GM19099 (cell line): ENCODE results near the gene RUNX3.

ENCODE experiments used
- POLR2A ChIP-seq: IDR thresholded peaks from 3 replicates; pipeline ENCODE4 v1.6.1; 2011; ENCODE audit warnings: low read depth; ENCODE audit not compliant: insufficient read length; ENCODE audit errors: extremely low read depth

RUNX3 gene

DNA sequence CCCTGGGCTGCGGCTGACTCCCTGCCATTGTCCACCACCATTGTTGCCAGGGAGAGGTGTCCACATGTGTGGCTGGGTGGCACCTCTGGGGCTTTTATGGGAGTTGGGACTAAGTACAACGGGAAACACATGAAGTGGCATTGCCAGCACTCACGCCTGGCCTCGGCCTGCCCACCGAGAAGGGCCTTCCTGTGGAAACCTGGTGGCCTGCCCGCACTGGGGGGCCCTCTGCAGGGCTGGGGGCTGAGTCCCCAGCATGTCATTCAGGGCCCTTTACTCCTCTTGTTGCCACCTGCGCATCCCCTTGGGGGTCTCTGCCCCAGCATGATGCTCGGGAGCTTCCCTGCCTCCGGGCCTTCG lies 35.5 kb upstream of the RUNX3 start:
- no peak for TF ChIP-seq POLR2A

DNA sequence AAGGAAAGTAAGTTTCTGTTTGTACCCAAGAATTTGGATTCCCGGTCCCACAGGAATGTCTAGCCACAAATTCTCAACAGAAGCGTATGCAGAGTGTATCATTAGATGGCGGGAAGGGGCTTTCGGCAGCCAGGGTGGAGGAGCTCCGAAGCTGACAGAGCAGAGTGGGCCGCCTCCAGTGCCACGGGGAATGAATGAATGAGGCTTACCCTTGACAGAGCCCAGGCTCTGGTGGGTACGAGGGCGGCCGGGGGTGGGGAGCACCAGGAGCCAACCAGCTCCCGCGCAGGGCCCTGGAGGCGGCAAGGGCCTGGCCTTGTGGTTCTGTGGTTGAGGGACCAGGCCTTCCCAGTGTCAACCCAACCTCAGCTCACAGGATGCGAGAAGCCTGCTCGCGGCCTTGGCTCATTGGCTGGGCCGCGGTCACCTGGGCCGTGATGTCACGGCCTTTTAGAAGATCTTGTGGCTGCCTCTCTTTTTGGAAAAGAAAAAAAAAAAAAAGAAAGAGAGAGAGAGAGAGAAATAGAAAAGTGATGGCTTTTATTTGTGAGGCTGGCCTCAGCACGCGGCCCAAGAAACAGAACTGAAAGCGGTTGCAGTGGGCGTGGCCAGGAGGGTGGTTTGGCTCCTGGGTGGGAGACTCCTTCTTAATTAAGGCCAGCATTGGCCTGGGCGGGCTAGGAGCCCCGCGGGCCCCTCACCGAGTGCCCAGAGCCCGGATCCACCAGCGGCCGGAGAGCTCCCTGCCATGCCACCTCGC lies 34.9 kb upstream of the RUNX3 start:
- TF ChIP-seq POLR2A = peak; percentile 78

DNA sequence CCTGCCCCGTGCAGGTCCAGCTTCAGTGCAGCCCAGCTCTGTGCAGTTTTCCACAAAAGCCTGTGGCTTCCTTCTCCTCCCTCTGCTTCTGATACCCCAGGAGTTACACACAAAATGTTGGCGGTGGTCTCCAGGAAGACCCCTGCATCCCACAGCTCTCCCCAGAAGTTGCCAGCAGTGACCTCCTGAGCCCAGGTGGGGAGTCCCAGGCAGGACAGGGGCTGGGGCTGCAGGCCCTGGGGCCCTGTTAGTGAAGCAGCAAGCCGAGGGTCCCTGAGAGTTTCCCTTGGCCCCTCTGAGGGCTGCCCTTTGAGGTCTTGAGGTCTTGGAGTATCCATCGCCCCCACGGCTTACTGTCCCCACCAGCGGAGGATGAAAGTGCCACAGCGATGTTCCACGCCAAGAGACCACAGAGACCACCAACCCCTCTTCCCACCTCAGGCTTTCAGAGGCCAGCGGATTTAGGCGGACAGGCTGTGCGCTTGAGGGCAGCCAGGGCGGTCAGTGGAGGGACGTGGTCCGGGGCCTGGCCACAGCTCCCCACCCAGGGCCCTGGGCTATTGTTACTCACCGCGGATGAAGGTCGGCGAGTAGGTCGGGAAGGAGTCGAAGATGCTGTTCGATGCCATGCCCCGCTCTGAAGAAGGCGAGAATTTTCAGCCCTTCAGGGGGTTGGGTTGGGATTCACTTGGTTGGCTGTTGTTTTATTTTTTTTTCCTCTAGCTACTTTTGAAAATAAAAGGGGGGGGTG lies 34.0 kb upstream of the RUNX3 start:
- no peak for TF ChIP-seq POLR2A

DNA sequence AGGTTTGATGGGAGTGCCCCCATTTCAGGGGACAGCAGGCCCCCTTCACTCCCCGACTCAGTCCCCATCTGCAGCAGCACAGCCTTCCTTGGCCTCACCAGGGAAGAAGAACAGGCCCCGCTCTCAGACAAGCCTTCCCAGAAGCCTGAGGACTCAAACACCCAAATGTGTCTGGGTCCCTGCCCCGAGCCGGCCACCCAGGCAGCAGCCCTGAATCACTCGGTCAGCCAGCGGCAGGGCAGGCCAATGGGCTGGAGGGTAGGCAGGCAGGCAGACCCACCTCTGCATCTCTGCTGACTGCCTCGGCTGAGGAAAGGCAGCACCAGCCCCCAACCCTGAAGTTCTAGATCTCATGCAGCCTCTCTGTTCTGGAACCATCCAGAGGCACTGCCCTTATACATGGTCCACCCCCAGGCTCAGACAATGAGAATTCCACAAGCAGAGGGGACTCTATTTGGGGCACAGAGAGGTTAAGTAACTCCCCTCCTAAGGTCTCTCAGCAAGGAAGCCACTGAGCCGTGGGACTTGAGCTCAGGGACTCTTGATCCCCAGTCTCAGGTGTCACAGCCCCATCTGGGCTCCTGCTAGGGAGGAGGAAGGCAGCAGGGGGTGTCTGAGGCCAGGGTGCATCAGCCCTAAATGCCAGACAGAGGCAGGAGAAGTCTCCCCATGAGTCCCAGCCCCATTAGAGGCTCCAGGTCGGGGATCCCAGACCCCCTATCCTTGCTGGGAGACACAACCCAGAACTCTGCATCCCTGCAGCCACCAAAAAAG lies 33.2 kb upstream of the RUNX3 start:
- peak; percentile 47 for TF ChIP-seq POLR2A

DNA sequence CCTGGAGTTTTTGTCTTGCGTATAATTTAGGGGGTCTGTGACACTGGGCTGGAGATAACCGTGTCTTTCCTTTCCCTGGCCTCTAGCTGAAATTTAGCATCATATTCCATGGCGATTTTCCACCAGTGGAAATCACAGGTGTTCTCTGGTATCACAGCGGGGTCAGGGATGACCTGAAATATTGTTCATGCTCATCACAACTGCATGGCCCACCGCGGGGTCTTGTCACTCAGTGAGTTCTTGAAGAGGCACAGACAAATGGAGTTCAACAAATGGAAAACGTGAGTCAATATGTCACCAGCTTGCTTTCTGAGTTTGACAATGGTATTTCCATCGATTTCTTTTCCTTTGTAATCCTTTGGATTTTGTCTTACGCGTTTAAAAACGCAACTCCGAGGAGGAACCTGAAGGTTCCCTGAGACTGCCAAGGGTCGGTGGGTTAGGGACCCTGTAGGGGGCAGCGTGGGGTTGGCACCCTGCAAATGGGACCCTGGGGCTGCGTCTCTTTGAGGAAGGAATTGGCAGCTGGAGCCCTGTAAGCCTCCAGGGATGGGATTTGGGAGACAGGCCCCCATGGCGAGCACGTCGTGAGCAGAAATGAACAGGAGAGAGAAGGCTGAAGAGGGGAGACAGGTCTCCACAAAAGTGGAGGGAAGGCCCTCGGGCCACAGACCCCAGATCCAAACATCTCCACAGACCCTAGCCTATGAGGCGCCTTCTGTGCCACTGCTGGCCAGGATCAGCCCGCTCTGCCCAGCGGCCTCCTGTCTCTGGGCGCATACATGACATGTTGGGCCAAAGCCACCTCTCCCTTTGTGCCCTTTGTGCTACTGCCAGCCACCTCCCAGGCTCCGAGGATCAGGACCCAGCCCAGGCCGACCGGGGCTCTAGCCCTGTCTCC lies 32.1 kb upstream of the RUNX3 start:
- TF ChIP-seq POLR2A = no peak

DNA sequence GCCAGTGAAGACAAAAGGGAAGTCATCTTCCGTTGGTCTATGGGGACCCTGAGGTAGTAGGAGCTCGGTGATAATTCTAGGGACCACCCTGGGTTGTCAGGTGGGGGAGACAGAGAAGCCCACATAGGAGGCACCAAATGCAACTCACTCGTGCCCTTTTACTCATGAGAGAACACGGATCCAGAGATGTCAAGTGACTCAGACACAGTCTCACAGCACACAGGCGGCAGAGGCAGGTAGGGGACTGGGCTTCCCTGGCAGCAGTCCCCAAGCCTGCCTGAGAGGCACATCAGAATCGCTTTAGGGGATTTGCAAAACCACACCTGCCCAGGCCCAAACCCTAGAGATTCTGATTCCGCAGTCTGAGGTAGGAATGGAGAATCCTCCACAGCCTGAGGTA lies 31.3 kb upstream of the RUNX3 start:
- TF ChIP-seq POLR2A = no peak

DNA sequence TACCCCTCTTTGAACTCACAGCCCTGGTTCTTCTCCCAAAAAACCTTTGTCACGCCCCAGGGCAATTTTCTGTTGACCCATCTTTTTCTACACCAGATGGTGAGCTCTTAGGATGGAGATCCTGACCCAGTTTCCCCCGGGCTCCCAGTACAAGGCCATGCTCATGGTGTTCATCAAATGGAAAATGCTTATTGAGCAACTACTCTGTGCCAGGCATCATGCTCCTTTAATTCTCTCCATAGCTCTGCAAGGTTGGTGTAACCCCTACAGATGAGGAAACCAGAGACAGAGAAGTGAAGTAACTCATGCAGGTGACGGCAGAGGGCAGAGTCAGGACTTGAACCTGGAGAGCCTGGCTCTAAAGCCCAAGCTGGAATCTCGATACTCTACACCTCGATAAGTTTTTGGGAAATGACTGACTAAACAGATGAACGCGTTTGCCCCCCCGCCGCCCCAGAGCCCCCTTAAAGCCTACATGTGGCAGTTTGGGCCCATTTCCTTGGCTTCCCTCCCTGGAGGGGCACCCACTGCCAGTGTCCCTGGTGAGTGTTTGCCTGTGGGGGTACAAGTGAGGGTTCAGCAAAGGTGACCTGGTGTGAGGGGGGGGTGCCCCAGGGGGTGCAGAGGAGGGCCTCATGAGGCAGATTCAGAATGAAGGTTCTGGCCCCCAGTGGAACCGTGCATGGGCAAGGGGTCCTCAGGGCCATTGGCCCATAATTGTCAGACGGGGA lies 30.2 kb upstream of the RUNX3 start:
- no peak for TF ChIP-seq POLR2A

DNA sequence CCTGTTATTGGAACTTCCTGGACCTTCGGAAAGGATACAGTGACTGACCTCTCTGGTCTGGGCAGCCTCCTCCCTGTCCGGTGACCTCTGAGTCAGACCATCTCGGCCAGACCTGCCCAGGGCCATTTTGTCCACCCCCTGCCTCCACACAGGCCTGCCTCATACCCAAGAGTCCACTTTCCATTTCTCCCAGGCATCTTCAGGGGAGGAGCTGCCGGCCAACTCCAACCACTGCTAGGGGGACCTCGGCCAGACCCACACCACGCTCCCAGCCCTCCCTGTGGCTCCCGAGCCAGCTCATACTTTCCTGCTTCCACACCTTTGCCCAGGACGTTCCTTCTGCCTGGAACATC lies 29.5 kb upstream of the RUNX3 start:
- no peak for TF ChIP-seq POLR2A

DNA sequence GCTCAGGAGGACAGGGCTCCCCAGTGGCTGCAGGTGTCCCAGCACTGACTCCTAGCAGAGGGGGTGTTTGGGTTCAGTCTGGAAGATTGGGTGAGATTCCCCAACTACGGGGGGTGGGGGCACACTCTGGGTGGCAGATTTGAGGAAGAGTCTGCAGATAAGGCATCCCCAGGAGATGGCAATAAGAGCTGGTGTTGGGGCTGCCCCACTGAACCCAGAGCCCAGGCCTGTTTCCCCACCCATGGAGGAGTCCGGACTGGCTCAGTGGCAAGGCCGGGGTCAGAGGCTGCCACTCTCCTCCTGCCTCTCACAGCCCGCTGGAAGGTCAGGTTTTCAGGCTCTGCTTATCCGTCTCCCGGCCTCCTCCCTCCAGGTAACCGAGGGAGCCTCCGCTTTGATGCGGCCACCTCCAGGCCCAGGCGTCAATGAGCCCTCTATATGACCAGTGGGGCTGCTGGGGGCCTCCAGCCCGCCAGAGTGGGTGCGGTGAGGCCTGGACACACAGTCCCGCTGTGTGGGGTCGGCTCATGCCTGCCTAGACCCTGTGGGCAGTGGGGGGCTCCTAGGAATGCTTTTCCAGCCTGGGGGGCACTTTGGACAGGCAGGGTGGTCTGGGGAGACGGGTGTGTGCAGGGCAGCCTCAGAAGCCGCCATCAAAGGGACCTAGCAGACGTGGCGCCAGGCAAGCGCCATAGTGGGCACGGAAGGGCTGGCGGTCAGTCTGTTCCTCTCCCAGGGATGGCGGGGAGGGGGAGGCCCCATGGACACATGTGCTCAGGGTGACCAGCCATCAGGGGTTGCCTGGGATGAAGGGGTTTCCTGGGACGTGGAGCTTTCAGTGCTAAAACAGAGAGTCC lies 28.9 kb upstream of the RUNX3 start:
- TF ChIP-seq POLR2A = no peak

DNA sequence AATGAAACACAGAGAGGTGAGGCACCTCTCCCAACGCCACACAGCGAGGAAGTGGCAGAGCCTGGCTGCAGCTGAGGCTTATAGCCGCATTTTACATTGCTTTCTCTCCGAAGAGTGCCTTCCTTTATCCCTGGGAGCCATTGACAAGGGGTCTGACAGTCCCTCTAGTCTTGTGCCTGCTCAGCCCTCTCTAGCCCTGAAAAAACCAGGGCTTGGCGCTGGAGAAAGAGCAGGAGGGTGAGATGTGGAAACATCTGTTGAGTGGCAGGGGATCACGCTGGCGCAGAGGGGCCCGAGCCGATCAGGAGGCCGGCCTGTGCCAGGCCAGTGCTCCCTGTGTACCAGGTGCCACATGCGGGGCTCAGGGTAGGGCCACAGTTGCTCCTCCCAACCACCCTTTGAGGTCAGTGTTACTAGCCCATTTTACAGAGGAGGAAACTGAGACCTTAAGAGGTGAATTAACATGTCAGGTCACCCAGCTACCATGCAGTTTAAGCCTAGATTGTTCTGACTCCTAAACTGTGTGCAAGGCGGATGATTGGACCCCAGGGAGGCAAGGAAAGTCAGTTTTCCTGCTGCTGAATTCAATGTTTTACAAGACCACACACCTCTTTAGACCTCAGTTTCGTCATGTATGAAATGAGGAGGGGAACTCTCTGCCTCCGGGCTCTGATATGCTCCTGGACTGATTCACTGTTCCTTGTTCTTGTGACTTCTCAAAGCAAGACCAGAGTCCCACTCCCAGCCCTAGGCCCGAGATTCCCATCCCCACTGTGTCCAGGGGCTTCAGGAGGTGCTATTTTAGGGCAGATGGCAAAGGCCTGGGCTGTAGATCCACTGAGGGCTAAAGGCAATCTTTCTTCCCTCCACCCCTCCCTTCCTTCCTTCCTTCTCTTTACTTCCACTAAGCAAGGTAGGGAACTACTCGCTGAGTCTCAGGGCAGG lies 28.0 kb upstream of the RUNX3 start:
- TF ChIP-seq POLR2A = no peak

DNA sequence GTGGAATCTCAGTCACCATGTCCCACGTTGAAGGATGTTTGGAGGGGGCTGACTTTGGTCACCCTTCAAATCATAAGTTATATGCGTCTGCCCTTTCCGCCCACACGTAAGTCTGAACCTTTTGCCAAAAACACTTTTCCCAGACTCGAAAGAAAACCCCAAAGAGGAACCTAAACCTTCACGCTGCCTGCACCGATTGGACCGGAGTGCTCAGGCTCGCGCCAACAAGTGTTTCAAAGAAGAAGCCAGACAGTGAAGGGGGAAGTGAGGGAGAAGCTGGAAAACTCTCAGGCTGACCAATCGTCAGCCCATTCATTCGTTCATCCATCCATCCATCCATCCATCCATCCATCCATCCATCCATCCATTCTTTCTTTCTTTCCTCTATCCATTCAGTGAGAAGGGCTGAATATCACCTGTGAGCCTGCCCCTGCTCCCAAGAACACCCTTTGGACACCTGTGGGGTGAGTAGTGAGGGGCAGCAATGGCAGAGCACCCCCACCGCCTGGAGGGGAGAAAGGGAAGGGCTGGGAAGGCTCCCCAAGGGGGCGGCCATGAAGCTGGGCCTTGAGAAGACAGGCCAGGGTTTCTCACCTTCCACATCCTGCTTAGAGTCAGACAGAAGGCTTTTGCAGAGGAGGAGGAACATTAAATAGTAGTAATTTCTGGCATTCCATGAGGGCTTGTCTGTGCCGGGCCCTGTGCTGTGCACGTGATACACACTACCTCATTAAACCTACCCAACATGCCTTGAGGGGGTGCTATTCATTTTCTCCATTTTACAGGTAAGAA lies 27.1 kb upstream of the RUNX3 start:
- no peak for TF ChIP-seq POLR2A
